Body of pancreas (tissue), 4 donors: ENCODE results near the gene ZYG11B.

Source experiments
- POLR2A ChIP-seq, 3 donors: fragments of 450-650 bp; IDR thresholded peaks; one replicate each; pipeline ENCODE4 v1.6.1; 2016; ENCODE audit warnings: antibody characterized with exemption in 3 of 3, mild to moderate bottlenecking in 2 of 3
- TF ChIP-seq, protein P1 (sequence below), 7 experiments: fragments of 450-650 bp in 4 of 7; fragments of 200-600 bp in 3 of 7; sonication (generic) in 3 of 7; IDR thresholded peaks; one replicate each; pipeline ENCODE4 v1.5.1; 2016 to 2019; ENCODE audit warnings: antibody characterized with exemption in 7 of 7

DNA sequence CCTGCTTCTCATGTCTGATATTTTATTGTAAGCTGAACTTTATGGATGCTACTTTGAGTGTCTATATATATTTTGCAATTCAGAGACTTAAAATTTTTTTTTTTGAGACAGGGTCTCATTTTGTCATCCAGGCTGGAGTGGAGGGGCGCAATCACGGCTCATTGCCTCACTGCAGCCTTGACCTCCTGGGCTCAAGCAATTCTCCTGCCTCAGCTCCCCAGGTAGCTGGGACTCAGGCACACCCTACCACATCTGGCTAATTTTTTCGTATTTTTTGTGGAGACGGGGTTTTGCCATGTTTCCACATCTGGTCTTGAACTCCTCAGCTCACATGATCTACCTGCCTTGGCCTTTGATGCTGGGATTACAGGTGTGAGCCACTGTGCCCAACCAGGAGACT lies 124.7 kb downstream of the ZYG11B start:
- TF ChIP-seq, protein P1, sequence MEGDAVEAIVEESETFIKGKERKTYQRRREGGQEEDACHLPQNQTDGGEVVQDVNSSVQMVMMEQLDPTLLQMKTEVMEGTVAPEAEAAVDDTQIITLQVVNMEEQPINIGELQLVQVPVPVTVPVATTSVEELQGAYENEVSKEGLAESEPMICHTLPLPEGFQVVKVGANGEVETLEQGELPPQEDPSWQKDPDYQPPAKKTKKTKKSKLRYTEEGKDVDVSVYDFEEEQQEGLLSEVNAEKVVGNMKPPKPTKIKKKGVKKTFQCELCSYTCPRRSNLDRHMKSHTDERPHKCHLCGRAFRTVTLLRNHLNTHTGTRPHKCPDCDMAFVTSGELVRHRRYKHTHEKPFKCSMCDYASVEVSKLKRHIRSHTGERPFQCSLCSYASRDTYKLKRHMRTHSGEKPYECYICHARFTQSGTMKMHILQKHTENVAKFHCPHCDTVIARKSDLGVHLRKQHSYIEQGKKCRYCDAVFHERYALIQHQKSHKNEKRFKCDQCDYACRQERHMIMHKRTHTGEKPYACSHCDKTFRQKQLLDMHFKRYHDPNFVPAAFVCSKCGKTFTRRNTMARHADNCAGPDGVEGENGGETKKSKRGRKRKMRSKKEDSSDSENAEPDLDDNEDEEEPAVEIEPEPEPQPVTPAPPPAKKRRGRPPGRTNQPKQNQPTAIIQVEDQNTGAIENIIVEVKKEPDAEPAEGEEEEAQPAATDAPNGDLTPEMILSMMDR (IDR thresholded peaks at IDR 0.05): no peak
- no peak for TF ChIP-seq POLR2A (IDR thresholded peaks at IDR 0.05)
